Stimulated activated CD4-positive, alpha-beta T cell treated with anti-CD3 and anti-CD28 coated beads, TNF-alpha, amount 100 ng/mL, for 4 hours (primary cell): Measurements from ENCODE around the gene COMMD6.

Experiments
- DNase-seq, 3 experiments: peaks; one replicate each; pipeline ENCODE4 v3.0.0-alpha.2; 2020; ENCODE audit warnings: low read depth in 3 of 3

Gene COMMD6

DNA sequence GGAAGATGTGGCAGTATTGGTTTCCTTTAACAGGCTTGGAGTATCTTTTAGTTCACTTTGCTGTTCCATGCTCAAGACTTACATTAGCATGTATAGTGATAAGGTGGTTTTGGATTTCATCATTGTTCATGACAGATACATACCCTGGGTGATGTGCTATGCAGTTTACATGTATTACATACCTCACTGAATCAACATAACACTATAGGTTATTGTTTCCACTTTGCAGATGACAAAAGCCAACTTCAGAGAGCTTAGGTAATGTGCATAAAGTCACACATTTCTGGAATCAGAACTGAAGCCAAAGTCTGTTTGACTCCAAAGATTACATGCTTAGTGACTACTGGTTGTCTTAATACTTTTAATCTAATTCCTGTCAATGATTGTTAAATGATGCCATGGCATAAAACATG is 7.1 kb downstream of the COMMD6 start:
- no peak for DNase-seq

DNA sequence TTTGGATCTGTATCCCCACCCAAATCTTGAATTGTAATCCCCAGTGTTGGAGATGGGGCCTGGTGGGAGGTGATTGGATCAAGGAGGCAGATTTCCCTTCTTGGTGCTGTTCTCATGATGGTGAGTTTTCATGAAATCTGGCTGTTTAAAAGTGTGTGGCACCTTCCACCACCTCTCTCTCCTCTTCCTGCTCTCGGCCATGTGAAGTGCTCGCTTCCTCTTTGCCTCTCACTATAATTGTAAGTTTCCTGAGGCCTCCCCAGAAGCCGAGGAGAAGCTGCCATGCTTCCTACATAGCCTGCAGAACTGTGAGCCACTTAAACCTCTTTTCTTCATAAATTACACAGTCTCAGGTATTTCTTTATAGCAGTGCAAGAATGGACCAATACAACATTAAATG is 15.7 kb downstream of the COMMD6 start:
- DNase-seq: no peak

DNA sequence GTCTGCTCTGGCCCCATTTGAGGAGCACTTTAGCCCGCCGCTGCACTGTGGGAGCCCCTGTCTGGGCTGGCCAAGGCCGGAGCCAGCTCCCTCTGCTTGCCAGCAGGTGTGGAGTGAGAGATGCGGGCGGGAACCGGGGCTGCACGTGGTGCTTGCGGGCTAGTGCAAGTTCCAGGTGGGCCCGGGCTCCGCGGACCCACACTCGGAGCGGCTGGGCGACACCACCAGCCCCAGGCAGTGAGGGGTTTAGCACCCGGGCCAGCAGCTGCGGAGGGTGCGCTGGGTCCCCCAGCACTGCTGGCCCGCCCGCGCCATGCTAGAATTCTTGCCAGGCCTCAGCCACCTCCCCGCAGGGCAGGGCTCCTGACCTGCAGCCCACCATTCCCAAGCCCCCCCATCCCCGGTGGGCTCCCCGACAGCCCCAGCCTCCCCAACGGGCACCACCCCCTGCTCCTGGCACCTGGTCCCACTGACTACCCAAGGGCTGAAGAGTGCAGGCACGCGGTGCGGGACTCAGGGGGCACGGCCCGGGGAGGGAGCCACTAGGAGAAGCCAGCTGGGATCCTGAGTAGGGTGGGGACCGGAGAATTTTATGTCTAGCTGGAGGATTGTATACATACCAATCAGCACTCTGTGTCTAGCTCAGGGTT is 19.1 kb downstream of the COMMD6 start:
- DNase-seq: no peak

DNA sequence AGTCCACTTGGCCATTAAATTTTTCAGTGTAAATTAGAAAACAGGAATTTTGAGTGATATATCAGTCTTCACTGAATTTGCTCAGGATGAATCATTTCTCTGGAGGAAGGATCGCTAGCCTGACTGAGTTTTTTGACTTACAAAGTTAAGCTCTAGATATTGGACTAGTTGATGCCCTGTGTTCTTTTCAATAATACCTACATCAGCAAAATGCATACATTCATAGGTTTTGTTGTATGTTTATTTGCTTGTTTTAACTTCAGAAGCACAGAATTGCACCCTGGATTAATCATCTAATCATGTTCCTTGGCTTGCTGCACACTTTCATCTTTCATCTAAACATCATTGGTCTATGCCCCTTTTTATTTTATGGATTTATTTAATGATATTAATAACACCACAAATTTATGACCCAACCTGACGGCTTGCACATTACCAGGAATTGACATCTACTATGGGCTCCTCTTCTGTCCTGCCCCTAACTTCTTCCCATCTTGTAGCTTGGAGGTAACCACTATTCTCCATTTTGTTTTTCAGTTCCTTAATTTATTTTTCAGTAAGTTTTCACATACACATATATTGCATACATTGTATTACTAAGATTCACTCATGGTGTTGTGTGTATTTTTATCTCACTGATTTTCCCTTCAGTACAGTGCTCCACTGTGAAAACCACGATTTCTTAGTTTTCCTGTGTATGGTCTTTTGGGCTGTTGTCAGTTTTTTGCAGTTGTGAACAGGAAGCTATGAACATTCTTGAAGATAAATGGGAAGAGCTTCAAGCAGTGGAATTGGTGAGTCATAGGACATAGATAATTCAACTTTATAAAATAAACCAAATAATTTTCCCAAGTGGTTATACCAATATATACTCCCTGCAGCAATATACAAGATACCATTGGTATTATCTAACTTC is 23.3 kb downstream of the COMMD6 start:
- no peak for DNase-seq

DNA sequence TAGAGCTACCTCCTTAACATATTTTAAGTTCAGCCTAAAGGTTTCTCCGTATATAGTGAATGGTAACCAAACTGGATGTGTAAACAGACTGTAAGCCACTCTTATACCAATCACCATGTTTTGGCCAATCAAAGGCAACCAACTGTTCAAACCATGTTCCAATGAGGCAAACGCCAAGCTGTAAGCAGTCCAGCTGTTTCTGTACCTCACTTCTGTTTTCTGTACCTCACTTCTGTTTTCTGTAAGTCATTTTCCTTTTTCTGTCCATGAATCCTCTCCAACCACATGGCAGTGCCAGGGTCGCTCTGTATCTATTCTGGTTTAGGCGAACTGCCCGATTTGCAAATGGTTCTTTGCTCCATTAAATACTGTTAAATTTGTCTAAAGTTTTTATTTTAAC is 24.4 kb downstream of the COMMD6 start:
- DNase-seq: no peak

DNA sequence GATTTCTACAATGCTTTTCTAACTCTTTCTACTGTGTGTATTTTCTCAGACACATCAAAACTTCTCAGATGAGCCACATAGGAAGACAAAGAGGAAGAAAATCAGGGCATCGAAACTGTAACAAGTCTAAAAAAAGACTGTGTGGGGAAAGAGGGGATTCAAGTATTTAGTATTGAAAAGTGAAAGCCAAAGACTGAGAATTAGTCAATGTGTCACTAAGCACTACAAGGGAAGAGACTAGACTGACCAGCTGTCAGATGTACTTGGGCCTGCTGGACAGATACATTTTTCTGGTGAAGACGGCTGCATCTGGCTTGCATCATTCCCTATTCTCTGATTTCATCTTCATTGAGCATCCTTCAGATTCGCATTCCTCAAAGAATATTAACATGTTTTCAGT is 25.4 kb downstream of the COMMD6 start:
- no peak for DNase-seq

DNA sequence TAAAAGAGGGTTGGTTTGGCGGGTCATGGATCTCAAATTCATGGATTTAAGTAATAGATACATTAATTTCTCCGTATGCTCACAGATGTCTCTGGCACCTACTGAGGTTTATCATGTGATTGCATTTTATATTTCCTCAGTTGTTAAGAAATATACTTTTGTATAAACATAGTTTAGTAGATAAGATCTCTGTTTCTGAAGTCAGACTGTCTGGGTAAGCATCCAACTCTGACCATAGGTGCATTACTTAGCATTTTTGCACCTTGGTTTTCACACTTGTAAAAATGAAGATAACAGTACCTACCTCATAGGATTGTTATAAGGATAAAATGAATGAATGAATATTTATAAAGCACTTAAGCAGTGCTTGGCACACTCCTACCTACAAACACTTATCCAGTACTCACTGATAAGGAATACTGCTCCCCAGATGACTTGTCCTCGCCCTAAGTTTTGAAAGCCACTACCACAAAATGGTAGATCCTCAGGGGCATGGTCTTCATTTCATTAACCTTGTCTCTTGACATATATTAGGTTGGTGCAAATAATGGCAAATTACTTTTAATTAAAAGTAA is 26.5 kb downstream of the COMMD6 start:
- no peak for DNase-seq

DNA sequence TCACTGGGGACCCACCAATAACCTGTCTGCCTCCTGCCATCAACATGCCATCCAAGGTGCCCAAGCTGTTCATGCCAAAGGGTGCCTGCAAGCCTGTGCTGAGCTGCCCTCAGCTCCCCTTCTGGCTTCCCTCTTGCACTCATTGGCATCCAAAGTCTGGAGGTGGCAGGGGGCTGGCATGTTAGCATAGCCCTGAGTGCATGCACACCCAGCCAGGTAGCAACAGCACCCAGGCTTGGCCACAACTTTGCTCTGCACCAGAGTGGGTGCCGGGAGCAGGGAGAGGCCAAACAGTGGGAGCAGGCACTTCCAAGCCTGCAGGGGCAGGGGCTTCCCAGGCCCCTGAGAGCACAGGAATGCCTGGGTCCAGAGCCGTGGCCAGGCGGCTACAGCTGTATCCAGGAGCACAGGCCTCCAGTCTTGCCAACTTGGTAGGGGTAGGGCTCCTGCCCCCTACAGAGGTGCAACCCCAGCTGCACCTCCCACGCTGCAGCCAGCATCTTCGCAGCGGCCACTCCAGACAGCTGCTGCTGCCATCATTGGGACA is 29.6 kb downstream of the COMMD6 start:
- DNase-seq: no peak

DNA sequence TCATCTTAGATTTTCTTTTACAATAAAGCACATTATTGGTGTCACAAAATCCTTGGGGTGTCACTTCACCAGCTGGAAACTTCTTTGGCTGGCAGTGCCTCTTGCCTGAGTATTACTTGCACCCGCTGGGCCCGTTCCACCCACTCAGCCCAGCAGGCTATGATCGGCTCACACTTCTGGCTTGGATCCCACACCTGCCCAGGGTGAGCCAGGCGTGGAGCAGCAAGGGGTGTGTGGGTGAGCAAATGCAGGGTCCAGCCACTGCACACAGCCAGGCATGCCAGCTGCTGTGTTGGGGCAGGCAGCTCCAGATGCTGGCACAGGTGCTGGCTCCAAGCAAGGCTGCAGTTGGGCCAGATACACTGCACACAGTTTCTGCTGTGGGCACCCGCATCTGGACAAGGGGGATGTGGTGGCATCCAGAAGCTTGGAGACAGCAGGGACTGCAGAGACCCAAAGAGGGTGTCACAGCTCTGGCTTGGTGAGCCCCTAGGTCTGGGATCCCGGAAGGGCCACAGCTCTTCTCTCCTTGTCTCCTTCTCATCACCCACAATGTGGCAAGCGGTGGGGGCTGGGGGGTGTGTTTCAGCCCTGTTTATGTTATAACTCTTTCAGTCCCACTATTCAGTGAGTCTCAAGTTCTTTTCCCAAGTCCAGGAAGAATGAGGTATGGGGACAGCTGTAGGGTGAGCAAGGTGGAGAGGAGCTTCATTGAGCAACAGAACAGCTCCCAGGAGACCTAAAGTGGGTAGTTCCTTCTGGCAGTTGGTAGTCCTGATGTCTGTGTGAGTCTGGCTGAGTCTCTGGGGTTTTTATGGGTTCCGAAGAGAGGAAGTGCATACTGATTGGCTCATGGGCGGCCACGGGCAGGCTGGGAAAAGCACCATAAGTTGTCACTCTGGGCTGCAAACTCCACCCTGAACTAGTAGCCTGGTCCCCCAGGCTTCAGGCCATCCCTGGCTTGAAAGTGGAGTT is 30.3 kb downstream of the COMMD6 start:
- DNase-seq: no peak

DNA sequence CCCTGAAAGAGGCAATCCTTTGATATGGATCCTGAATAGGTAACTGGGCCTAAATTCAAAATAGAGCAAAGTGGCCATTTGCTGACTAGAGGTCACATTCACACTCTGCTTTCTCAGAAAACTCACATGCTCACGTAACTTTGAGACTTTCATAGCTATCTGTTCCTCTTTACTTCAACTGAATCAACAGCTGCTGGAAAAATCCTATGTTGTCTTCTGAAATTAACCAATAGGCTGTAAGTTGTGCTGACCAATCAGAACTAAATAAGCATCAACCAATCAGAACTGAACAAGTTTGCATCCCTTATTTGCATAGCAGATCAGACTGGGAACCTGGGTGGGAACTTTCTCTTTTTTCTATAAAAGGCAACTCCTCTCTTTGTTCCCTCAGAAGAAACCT is 31.6 kb downstream of the COMMD6 start:
- no peak for DNase-seq

DNA sequence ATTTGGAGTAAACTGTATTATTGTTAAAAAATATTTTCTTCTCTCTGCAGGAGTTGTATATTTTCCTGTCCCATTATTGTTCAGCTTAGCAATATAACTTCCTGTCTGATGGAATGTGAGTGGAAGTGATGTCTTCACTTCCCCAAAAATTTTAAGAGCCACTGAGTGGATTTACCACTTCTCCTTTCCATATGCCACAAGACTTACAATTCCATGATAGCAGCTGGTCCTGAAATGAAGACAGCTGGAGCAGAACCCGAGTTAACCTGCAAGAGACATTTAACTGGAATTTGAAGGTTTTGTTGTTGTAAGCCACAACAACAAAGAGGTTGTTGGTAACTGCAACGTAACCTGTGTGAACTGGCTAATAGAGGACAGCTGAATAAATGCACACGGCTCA is 32.3 kb downstream of the COMMD6 start:
- DNase-seq: no peak

DNA sequence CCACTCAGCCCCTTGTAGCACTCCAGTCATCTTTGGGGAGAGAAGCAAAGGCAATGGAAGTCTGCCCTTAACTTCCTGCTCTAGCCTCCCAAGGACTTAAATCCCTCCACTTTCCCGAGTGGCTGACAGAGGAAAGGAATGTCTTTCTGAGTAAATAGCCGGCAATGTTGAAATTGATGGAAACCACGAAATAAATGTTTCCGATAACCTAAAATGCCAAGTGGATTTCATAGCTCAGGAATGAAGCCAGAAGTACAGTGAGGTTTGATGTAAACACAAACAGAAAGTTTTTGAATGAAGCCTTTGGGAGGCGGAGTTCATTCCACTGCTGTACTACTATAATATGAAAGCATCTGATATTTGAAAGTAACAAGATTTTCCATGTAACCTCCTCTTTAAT is 41.7 kb downstream of the COMMD6 start:
- no peak for DNase-seq

DNA sequence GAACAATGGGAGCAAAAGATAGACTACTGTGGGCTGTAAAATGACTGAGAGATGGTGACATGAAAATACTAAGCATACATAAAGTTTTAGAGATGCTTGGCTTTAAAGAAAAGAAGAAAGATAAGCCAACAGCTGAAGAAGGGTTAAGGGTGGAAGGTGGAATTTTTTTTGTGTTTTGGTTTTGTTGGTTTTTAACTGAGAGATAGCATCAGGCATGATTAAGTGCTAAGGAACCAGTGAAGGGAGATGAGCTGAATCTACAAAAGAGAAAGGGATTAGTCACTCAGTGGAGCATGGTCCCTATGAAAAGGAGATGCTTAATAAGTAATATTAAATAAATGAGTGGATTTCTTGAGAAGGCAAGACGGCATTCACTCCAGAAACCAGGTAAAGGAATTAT is 43.1 kb downstream of the COMMD6 start:
- no peak for DNase-seq

DNA sequence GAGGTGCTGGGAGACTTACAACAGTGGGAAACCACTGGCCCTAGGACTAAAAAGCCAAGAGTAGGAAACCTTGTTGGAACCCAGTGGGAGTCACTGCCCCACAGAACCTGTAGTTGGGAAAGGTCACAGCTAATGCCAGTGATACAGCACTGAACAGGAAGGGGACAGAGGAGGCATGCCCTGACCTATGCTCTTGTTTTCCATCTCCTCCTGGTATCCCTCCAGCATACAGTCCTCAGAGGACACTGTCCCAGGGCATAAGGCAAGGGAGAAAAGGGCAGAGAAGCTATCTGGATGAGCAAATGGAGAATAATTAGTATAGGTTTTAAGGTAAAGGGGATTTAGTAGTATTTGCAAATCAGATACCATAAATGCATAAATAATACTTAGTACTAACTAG is 44.5 kb downstream of the COMMD6 start:
- DNase-seq: no peak

DNA sequence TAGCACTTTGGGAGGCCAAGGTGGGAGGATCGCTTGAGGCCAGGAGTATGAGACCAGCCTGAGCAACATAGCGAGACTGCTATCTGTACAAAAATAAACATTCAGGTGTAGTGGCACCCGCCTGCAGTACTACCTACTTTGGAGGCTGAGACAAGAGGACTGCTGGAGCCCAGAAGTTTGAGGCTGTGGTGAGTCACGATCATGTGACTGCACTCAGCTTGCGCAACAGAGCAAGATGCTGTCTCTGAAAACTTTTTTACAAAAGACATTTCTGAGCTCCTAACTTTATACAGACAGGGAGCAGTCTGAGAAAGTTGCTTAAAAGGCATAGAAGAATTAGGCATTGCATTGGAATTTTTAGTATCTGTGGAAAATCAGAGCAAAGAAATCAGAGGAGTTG is 45.3 kb downstream of the COMMD6 start:
- DNase-seq: no peak

DNA sequence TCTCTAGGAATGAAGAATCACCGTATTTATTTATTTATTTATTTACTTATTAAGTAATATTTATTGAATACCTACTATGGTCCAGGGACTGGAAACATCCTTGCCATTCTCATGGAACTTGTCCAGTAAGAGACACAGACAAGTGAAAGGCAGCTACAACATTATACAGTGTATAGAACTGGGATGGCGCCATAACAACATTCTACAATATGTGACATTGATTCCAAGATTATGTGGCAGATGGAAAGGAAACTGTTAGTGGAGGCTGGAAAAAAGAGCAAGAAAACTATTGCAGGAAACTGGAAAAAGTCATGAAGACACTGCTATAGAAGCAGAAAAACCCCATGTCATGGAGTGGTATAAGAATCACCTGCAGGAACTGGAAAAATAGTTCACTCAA is 46.3 kb downstream of the COMMD6 start:
- no peak for DNase-seq

DNA sequence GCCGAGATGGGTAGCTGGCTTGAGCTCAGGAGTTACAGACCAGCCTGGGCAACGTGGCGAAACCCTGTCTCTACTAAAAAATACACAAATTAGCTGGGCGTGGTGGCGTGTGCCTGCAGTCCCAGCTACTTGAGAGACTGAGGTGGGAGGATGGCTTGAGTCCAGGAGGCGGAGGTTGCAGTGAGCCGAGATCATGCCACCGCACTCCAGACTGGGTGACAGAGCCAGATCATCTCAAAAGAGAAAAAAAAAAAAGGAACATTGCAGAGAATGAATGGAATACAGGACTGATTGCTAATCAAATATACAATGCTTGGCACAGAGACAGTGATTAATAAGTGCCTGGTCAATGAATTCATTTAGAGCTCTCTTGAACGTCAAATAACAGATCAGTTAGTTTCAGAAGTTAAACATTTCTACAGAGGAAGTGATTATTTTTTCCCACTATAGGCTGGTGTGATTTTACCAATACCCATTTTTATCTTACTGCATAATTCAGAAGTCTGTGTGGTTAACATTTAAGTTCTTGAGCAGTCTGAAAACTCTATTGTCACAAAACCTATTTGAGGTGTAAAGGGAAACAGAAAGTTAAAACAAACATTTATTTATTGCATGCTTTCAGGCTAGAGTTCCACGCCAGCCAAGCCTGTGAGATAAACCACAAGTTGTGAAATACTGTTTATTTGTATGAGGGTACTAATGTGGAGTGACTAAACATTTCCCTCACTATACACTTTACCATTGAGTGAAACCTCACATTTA is 48.0 kb downstream of the COMMD6 start:
- DNase-seq: no peak

DNA sequence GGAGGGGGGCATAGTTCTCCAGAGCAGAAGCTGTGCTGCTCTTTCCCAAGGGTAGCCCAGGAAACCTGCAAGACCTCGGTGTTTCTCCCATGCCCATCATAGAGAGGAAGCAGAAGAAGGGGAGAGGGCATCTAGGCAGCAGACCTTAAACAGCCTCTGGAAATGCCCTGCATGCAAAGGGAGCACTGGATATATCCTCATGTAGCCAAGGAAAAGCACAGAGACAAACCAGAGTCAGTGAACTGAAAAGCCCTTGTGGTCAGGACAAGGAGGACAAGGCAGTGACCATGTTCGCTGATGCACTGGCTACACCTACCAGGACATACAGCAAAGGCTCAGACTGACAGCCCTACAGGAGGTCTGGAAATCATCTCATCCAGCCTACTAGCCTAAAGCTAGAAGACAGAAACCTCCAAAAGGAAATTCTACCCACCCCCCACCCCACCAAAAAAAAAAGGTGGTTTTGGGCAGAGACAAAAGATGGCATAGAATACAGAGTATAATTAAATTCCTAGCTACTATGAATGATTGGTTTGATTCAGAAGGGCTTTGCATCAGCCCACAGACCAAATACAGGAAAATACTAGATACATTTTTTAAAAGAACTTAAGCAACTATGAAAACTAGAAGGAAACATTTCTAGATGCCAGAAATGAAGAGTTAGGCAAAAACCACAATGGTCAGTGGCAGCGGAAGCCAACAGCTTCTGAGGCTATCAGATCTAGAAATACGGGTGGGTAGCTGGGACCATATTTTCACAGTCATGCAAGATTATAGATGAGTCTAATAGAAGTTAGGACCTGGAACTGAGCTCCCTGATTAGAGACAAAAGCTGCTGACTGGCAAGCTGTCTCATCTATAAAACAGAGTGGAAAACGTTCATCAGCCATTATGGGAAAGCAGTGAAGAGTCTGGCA is 51.2 kb downstream of the COMMD6 start:
- no peak for DNase-seq

DNA sequence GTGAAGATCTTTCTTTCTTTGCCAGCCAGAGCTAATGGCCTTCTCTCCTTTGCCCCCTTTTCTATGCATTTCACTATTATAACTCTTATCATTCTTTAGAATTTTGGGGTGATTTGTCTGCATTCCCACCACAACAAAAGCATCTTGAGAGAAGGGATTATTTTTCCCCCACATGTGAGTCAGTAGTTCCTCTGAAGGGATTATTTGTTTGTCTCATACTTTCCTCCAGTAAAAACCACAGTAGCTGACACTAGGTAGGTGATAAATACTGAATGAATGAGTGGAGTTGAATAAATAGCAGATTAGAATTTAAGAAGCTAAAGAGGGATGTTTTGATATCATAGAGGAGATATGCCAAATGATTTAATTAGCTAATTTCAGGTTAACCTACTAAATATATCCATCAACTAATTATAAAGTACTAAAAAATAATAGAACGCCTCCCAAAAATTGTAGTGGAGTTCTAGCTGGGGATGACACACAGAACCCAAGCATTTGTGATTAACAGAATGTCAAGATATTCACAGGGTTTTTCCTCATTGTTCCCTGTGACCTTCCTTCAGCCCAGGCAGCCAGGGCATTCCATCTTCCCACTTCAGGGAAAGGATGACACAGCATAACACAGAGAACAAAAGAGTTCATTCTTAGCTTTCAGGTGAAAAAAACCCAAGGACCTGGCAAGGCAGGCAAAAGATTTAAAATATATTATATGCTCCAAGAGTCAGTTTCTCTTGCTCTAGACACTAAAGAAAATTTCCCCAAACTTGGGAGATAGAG is 52.2 kb downstream of the COMMD6 start:
- DNase-seq: no peak
